PC-3 (cell line): ENCODE data around the gene SINHCAF. TPM values are rescaled to one million over a fixed set of nuclear protein-coding genes. Genes with fewer than 3 reads are reported as not detected.

Source experiments
- ATAC-seq: fragments of 200-7000 bp; cut with Tn5 transposase; 2 replicates; pipeline ENCODE4 v1.9.1; 2020; ENCODE audit warnings: mild to moderate bottlenecking, moderate library complexity
- BruUV-seq: library from RNA; stranded (reverse); fragments of 400-500 nt; replicated peaks from 2 replicates; lab custom pipeline; 2021; lab: Mats Ljungman, UMichigan
- CTCF ChIA-PET: fragments of 300-600 bp; sonication (Branson Sonifier 250); formaldehyde crosslinking; loops from one replicate; lab custom pipeline; 2022; ENCODE audit warnings: antibody characterized with exemption; lab: Charles Lee
- POLR2A ChIA-PET: fragments of 300-600 bp; sonication (Branson Sonifier 250); formaldehyde crosslinking; loops from one replicate; lab custom pipeline; 2022; ENCODE audit warnings: antibody characterized with exemption; ENCODE audit not compliant: unreplicated experiment; lab: Charles Lee
- DNase-seq: peaks from one replicate; pipeline ENCODE4 v3.0.0-alpha.2; 2015
- H2AFZ ChIP-seq: fragments of 300-600 bp; sonication (generic); 2 replicates; pipeline ENCODE4 v1.6.0; 2016; ENCODE audit warnings: antibody characterized with exemption, low read length
- H3F3A ChIP-seq: fragments of 300-600 bp; sonication (generic); one replicate; pipeline ENCODE4 v1.6.0; 2017; ENCODE audit warnings: antibody characterized with exemption, low read length, control low read depth, mild to moderate bottlenecking; ENCODE audit not compliant: unreplicated experiment
- H3K27ac ChIP-seq: fragments of 300-600 bp; sonication (generic); 2 replicates; pipeline ENCODE4 v1.5.1; 2016; ENCODE audit warnings: mild to moderate bottlenecking, low read length
- H3K27me3 ChIP-seq: fragments of 300-600 bp; sonication (generic); 2 replicates; pipeline ENCODE4 v1.6.1; 2016; ENCODE audit warnings: low read length, mixed read lengths
- H3K36me3 ChIP-seq: fragments of 300-600 bp; sonication (generic); 2 replicates; pipeline ENCODE4 v1.6.1; 2016; ENCODE audit warnings: low read depth, mixed run types, low read length, mixed read lengths
- H3K4me1 ChIP-seq: fragments of 300-600 bp; sonication (generic); 2 replicates; pipeline ENCODE4 v1.5.1; 2016; ENCODE audit warnings: low read length; ENCODE audit not compliant: insufficient read depth
- H3K4me2 ChIP-seq: fragments of 300-600 bp; sonication (generic); 2 replicates; pipeline ENCODE4 v1.6.0; 2016; ENCODE audit warnings: low read length
- H3K4me3 ChIP-seq: fragments of 300-600 bp; sonication (generic); 2 replicates; pipeline ENCODE4 v1.5.1; 2016; ENCODE audit warnings: mild to moderate bottlenecking, low read length, mixed read lengths
- H3K79me2 ChIP-seq: fragments of 300-600 bp; sonication (generic); 2 replicates; pipeline ENCODE4 v1.6.1; 2017; ENCODE audit warnings: low read length, mixed read lengths
- H3K9ac ChIP-seq: fragments of 300-600 bp; sonication (generic); 2 replicates; pipeline ENCODE4 v1.6.0; 2016; ENCODE audit warnings: mild to moderate bottlenecking, low read length
- H3K9me2 ChIP-seq: fragments of 300-600 bp; sonication (generic); replicated peaks from 2 replicates; pipeline ENCODE4 v1.6.1; 2016; ENCODE audit warnings: mixed run types, low read length, mixed read lengths
- H3K9me3 ChIP-seq: fragments of 300-600 bp; sonication (generic); 2 replicates; pipeline ENCODE4 v1.6.1; 2016; ENCODE audit warnings: low read length, mixed read lengths
- H4K20me1 ChIP-seq: fragments of 300-600 bp; sonication (generic); 2 replicates; pipeline ENCODE4 v1.6.1; 2016; ENCODE audit warnings: low read length, mixed read lengths
- EZH2 ChIP-seq: fragments of 300-600 bp; sonication (generic); IDR thresholded peaks from one replicate; pipeline ENCODE4 v1.6.1; 2017; ENCODE audit warnings: antibody characterized with exemption, mild to moderate bottlenecking, low read length; ENCODE audit not compliant: unreplicated experiment
- EZH2phosphoT487 ChIP-seq: fragments of 300-600 bp; sonication (generic); IDR thresholded peaks from 2 replicates; pipeline ENCODE4 v1.6.1; 2018; ENCODE audit warnings: mild to moderate bottlenecking, antibody characterized with exemption, low read length, borderline replicate concordance
- intact Hi-C: fragments of 100-400 bp; cut with micrococcal nuclease; formaldehyde crosslinking; loops from 2 replicates; pipeline ENCODE4 v1.9.0; 2023
- total RNA-seq: library from RNA; depleted of rRNA; stranded (reverse); fragments of >200 nt; gene quantifications from 2 replicates; pipeline ENCODE4 v1.2.3, GENCODE V29; 2014
- TF ChIP-seq, protein P1 (sequence below): fragments of 300-600 bp; sonication (generic); conservative IDR thresholded peaks from 2 replicates; pipeline ENCODE4 v1.5.1; 2017; ENCODE audit warnings: antibody characterized with exemption, low read depth, mild to moderate bottlenecking, low read length

SINHCAF gene
- total RNA-seq, 1 experiment from 2014 or later = 32.0 TPM

DNA sequence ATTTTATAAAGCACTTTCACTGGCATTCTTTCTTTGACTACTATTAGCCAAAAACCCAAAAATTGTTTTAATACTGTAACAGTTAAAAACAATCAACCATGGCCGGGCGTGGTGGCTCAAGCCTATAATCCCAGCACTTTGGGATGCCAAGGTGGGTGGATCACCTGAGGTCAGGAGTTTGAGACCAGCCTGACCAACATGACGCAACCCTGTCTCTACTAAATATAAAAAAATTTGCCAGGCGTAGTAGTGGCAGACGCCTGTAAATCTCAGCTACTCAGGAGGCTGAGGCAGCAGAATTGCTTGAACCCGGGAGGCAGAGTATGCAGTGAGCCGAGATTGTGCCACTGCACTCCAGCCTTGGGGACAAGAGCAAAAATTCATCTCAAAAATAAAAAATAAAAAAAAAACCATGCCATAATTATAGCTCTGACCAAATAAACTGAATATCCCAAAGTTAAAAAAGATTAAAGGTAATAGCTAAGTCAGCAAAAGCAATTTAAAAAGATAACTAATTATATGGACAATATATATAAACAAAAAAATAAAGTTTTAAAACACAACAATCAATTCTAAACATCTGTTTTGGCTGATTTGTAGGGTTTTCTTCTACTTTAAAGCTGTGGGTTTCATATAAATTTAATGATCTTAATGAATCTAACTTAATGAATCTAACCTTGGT is 10.0 kb downstream of the SINHCAF start:
- H3K36me3 ChIP-seq = peaks cover 7% of the 10 kb centered on the region; the same call in 1 of the 2 replicates
- no peak overlapping the region for H3K4me3 ChIP-seq
- H3K4me1 ChIP-seq = peaks cover 22% of the 10 kb centered on the region
- H4K20me1 ChIP-seq = peaks cover 75% of the 10 kb centered on the region
- ATAC-seq (no peak), DNase-seq (no peak)
- ChIA-PET POLR2A (no interaction called here), CTCF (no interaction called here)
- no TSS peak for BruUV-seq
- H3K9me2 ChIP-seq = no peaks in the 10 kb centered on the region
- no peak overlapping the region for H3K9ac ChIP-seq
- intact Hi-C loops = no loop called here
- H3K79me2 ChIP-seq = peaks cover 100% of the 10 kb centered on the region
- H3K4me2 ChIP-seq = no peak overlapping the region
- no peak for TF ChIP-seq EZH2phosphoT487
- H3K9me3 ChIP-seq = no peaks in the 10 kb centered on the region
- no peak overlapping the region for H2AFZ ChIP-seq
- no peaks in the 10 kb centered on the region for H3K27me3 ChIP-seq
- no peak overlapping the region for H3K27ac ChIP-seq
- H3F3A ChIP-seq = no peaks in the 10 kb centered on the region

DNA sequence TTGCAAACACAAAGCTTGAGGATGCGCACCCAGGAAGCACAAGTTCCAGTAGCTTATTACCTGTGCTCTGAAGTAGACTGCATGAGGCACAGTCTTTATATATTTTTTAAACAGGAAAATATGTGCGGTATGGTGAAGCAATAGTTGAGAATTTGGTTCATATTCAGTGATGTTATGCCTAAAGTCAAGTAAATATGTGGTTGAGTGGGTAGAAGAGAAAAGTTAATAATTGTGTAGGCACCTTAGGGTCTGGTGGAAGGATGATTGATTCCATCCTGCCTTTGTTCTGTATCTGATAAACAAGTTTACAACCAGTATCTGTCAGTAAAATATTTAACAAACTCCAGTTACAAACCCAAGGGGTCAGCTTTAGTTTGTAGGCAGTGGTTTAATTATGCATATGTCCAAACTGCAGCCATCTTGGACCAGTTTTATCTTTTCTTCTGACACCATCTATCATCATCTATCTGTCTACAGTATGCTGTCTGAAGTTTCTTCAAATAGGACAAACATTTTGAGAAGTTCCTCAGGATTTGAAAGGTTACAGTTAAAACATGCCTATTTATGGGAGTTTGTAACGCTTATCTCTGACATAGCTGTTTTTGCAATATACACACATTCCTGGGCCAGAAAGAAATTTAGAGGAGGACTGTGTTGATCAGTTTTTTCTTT is 10.8 kb downstream of the SINHCAF start:
- Histone ChIP-seq H3K9me2 (no peaks in the 10 kb centered on the region), H3K27ac (no peak overlapping the region), H3K9ac (no peak overlapping the region), H3F3A (no peaks in the 10 kb centered on the region), H3K27me3 (no peaks in the 10 kb centered on the region), H3K9me3 (no peaks in the 10 kb centered on the region), H3K79me2 (peaks cover 100% of the 10 kb centered on the region), H3K4me3 (no peak overlapping the region), H2AFZ (no peak overlapping the region), H4K20me1 (peaks cover 72% of the 10 kb centered on the region), H3K36me3 (peaks cover 7% of the 10 kb centered on the region; the same call in 1 of the 2 replicates), H3K4me1 (peaks cover 19% of the 10 kb centered on the region), H3K4me2 (no peak overlapping the region)
- no peak for DNase-seq
- POLR2A ChIA-PET = no interaction called here
- BruUV-seq = no TSS peak
- TF ChIP-seq, protein P1, sequence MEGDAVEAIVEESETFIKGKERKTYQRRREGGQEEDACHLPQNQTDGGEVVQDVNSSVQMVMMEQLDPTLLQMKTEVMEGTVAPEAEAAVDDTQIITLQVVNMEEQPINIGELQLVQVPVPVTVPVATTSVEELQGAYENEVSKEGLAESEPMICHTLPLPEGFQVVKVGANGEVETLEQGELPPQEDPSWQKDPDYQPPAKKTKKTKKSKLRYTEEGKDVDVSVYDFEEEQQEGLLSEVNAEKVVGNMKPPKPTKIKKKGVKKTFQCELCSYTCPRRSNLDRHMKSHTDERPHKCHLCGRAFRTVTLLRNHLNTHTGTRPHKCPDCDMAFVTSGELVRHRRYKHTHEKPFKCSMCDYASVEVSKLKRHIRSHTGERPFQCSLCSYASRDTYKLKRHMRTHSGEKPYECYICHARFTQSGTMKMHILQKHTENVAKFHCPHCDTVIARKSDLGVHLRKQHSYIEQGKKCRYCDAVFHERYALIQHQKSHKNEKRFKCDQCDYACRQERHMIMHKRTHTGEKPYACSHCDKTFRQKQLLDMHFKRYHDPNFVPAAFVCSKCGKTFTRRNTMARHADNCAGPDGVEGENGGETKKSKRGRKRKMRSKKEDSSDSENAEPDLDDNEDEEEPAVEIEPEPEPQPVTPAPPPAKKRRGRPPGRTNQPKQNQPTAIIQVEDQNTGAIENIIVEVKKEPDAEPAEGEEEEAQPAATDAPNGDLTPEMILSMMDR = no peak
- no peak for TF ChIP-seq EZH2
- no peak for TF ChIP-seq EZH2phosphoT487
- ATAC-seq = no peak
- CTCF ChIA-PET = no interaction called here
- intact Hi-C loops = no loop called here

DNA sequence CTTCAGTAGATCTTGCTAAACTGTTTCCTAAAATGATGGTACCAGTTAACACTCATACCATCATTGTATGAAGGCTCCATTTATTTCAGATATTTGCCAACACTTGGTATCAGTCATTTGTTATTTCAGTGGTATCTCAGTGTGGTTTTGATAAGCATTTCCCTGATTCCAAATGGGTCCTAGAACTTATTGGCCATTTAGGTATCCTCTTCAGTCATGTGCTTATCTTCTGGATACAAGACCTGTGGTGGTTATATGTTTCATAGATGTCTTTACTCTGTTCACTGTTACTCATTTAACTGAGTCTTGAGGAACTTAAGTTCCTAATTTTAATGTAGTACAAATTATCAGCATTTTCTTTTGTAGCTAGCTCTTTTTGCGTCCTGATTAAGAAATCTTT is 13.5 kb downstream of the SINHCAF start:
- Histone ChIP-seq H4K20me1 (peaks cover 60% of the 10 kb centered on the region), H3K9ac (no peak overlapping the region), H2AFZ (no peak overlapping the region), H3F3A (no peaks in the 10 kb centered on the region), H3K27ac (no peak overlapping the region), H3K4me1 (peaks cover 8% of the 10 kb centered on the region), H3K9me2 (no peaks in the 10 kb centered on the region), H3K36me3 (peaks cover 7% of the 10 kb centered on the region; the same call in 1 of the 2 replicates), H3K4me2 (no peak overlapping the region), H3K27me3 (no peaks in the 10 kb centered on the region), H3K4me3 (no peak overlapping the region), H3K79me2 (peaks cover 100% of the 10 kb centered on the region), H3K9me3 (no peaks in the 10 kb centered on the region)
- POLR2A ChIA-PET = no interaction called here
- no TSS peak for BruUV-seq
- TF ChIP-seq EZH2phosphoT487 (no peak), EZH2 (no peak)
- TF ChIP-seq, protein P1 = no peak
- ATAC-seq (no peak), DNase-seq (no peak)
- intact Hi-C loops = no loop called here
- CTCF ChIA-PET = no interaction called here
